ENCODE results near the gene NOL4L. TPM values are rescaled to one million over a fixed set of nuclear protein-coding genes. Genes with fewer than 3 reads are reported as not detected.

NOL4L gene
- total and polyA plus RNA-seq, 8 donors, result 3.8 to 54.0 (median 15.0) TPM

DNA sequence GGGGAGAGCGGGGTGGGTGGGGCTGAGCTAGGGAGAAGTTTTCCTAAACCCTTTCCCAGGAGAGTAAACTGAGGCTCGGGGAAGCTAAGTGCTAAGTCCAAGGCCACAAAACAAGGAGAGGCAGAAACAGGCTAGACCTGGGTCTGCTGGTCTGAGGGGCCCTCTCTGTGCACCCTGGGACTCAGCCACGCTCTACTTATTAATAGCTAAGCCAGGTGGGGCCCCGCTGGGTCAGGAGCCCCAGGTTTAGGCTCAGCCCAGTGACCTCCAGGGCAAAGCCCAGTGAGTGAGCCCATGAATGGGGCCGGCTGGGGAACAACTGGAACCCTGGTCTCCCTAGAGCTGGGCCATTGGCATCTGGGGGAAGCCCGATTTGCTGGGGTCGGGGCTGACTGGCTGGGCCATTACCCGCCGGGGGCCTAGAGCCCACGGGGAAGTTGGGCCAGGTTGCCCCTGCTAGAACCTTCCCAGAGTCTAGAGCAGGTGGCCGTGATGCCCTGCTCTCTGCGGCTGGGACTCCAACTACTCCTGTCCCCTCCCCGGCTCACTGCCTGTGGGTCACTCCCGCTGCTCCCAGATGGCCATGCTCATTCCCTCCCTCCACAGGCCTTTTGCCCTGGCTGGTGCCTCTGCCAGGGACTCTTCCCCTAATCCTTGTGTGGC, 24.1 kb upstream of the NOL4L start:
- Histone ChIP-seq H3K4me1 (no peaks in the 10 kb centered on the region), H3K27ac (no peak overlapping the region), H3K4me3 (no peak overlapping the region), H3K9me3 (no peaks in the 10 kb centered on the region), H3K36me3 (no peaks in the 10 kb centered on the region), H3K27me3 (peaks cover 0 to 44% (median 0%) of the 10 kb centered on the region in 3 donors)
- intact Hi-C loops (cut with DNase I; ENCODE audit: low total_unique reads), result no loop called here
- TF ChIP-seq, protein P1, sequence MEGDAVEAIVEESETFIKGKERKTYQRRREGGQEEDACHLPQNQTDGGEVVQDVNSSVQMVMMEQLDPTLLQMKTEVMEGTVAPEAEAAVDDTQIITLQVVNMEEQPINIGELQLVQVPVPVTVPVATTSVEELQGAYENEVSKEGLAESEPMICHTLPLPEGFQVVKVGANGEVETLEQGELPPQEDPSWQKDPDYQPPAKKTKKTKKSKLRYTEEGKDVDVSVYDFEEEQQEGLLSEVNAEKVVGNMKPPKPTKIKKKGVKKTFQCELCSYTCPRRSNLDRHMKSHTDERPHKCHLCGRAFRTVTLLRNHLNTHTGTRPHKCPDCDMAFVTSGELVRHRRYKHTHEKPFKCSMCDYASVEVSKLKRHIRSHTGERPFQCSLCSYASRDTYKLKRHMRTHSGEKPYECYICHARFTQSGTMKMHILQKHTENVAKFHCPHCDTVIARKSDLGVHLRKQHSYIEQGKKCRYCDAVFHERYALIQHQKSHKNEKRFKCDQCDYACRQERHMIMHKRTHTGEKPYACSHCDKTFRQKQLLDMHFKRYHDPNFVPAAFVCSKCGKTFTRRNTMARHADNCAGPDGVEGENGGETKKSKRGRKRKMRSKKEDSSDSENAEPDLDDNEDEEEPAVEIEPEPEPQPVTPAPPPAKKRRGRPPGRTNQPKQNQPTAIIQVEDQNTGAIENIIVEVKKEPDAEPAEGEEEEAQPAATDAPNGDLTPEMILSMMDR (IDR thresholded peaks at IDR 0.05), result no peak
- TF ChIP-seq EP300 (IDR thresholded peaks at IDR 0.05) (no peak), POLR2AphosphoS5 (IDR thresholded peaks at IDR 0.05) (no peak), POLR2A (IDR thresholded peaks at IDR 0.05) (no peak)
- DNase-seq, result no peak
- WGBS, 5 donors, result 83 to 93% (median 88%) methylated on average over 11 to 14 of the region's 14 CpGs

DNA sequence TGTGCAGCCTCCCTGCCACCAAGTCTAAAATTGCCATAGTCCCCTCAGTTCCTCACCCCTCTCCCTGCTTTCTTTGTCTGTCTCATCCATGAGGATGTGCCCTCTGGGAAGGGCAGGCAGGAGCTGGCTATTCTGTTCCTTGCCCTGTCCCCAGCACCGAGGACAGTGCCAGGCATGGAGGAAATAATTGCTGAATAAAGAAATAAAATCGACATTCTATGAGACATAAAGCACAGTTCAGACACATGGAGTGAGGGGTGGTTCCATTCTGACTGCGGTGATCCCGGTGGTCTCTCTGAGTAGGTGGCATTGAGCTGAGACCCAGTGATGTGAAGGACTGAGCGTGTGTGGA, 23.5 kb upstream of the NOL4L start:
- TF ChIP-seq EP300 (IDR thresholded peaks at IDR 0.05), result no peak
- TF ChIP-seq, protein P1 (IDR thresholded peaks at IDR 0.05), result no peak
- TF ChIP-seq POLR2A (IDR thresholded peaks at IDR 0.05), result no peak
- TF ChIP-seq POLR2AphosphoS5 (IDR thresholded peaks at IDR 0.05), result no peak
- intact Hi-C loops (cut with DNase I; ENCODE audit: low total_unique reads), result no loop called here
- H3K27ac ChIP-seq, result no peak overlapping the region
- no peaks in the 10 kb centered on the region for H3K9me3 ChIP-seq
- 71 to 90% (median 86%) methylated on average over 5 of the region's 5 CpGs for WGBS, 5 donors
- H3K4me1 ChIP-seq, result no peaks in the 10 kb centered on the region
- DNase-seq, result no peak
- no peaks in the 10 kb centered on the region for H3K36me3 ChIP-seq
- H3K27me3 ChIP-seq, result peaks cover 0 to 48% (median 0%) of the 10 kb centered on the region in 3 donors
- no peak overlapping the region for H3K4me3 ChIP-seq

DNA sequence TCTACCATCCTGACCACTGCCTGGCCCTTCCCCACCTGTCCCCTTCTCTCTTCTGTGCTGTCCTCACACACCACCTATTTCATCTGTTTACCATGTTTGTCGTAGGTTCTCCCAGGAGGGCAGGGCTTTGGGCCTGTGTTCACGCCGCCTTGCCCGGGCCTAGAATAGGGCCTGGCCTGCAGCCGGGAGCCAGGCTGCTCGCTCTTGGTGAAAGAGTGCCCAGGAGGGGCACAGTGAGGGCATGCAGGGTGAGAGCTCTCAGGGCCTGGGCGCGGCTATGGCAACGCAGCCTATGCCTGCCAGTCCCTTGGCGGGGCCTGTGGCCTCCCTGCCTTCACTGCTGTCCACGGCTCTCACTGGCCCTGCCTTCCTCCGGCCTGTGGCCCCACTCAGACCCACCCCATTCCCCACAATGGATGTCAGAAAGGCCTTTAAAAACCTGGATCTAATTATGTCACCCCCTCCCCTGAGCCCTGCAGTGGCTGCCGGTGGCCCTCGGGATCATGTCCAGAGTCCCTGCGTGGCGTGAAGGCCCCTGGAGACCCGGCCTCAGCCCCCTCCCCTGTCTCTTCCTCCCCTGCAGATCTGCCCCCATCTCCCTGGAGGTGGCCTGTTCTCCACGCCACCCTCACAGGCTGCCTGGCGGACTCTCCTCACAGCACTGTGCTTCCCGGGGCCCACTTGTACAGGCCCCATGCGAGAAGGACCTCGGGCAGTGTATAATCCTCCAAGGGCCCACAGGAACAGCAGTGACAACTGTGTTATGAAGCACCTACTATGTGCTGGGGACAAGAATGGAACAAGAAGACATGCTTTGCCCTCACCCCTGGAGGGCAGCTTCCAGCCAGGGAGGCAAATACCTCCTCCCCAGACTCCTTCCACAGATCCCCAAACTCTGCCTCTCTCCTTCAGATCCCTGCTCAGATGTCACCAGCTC, 22.9 kb upstream of the NOL4L start:
- Histone ChIP-seq H3K9me3 (no peaks in the 10 kb centered on the region), H3K4me3 (no peak overlapping the region), H3K36me3 (no peaks in the 10 kb centered on the region), H3K27ac (no peak overlapping the region), H3K27me3 (peaks cover 0 to 48% (median 0%) of the 10 kb centered on the region in 3 donors), H3K4me1 (no peaks in the 10 kb centered on the region)
- DNase-seq, result no peak
- intact Hi-C loops (cut with DNase I; ENCODE audit: low total_unique reads), result no loop called here
- WGBS, 5 donors, result 76 to 94% (median 85%) methylated on average over 11 to 22 of the region's 22 CpGs
- TF ChIP-seq POLR2AphosphoS5 (IDR thresholded peaks at IDR 0.05) (no peak), EP300 (IDR thresholded peaks at IDR 0.05) (no peak), POLR2A (IDR thresholded peaks at IDR 0.05) (no peak)
- TF ChIP-seq, protein P1 (IDR thresholded peaks at IDR 0.05), result no peak

DNA sequence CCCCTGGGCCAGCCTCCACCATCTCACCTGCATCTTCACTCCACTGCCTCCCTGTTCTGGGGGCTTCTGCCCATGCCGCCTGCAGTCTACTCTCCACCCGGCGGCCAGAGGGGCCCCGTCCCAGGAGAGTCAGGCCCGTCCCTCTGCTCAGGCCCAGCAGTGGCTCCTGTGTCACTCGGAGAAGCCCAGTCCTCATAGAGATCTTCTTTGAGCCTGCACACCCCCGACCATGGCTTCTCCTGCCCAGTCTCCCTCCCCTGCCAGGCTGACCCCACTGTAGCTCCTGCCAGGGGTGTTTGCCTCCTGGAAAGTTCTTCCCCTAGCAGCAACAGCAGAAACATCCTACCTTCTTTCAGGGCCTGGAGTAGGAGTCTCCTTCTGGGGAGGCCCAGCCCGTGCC, 22.2 kb upstream of the NOL4L start:
- Histone ChIP-seq H3K27me3 (peaks cover 0 to 48% (median 0%) of the 10 kb centered on the region in 3 donors), H3K36me3 (no peaks in the 10 kb centered on the region), H3K9me3 (no peaks in the 10 kb centered on the region), H3K4me1 (no peaks in the 10 kb centered on the region), H3K4me3 (no peak overlapping the region), H3K27ac (no peak overlapping the region)
- no peak for TF ChIP-seq POLR2A (IDR thresholded peaks at IDR 0.05)
- no peak for TF ChIP-seq EP300 (IDR thresholded peaks at IDR 0.05)
- TF ChIP-seq, protein P1 (IDR thresholded peaks at IDR 0.05), result no peak
- TF ChIP-seq POLR2AphosphoS5 (IDR thresholded peaks at IDR 0.05), result no peak
- WGBS, 5 donors, result 85 to 90% (median 86%) methylated on average over 8 of the region's 8 CpGs
- intact Hi-C loops (cut with DNase I; ENCODE audit: low total_unique reads), result no loop called here
- no peak for DNase-seq
